Thyroid gland (tissue), 4 donors: ENCODE results near the gene CDKL1. TPM values are rescaled to one million over a fixed set of nuclear protein-coding genes. Genes with fewer than 3 reads are reported as not detected.

Experiments
- DNase-seq, 2 donors: peaks; one replicate each; pipeline ENCODE4 v3.0.0-alpha.2; 2019
- H3K27ac ChIP-seq, 3 donors: fragments of 200-600 bp; sonication (generic); 1 replicate in 2 of 3; 2 replicates in 1 of 3; pipeline ENCODE4 v1.5.1; 2016 to 2019; ENCODE audit warnings: mild to moderate bottlenecking in 1 of 3, moderate library complexity in 1 of 3
- H3K27me3 ChIP-seq: fragments of 200-600 bp; sonication (generic); one replicate; pipeline ENCODE4 v1.5.1; 2019
- H3K36me3 ChIP-seq, 2 donors: fragments of 200-600 bp; sonication (generic); one replicate each; pipeline ENCODE4 v1.5.1; 2016 to 2019
- H3K4me1 ChIP-seq, 2 donors: fragments of 200-600 bp; sonication (generic); one replicate each; pipeline ENCODE4 v1.5.1; 2017 to 2019
- H3K4me3 ChIP-seq, 3 donors: fragments of 200-600 bp; sonication (generic); replicated peaks in 1 of 3; 1 replicate in 2 of 3; 2 replicates in 1 of 3; pipeline ENCODE4 v1.5.1; 2016; ENCODE audit warnings: mild to moderate bottlenecking in 1 of 3
- H3K9me3 ChIP-seq: fragments of 200-600 bp; sonication (generic); one replicate; pipeline ENCODE4 v1.5.1; 2017
- CTCF ChIP-seq, 6 experiments: fragments of 200-600 bp in 3 of 6; fragments of 450-650 bp in 3 of 6; sonication (generic) in 3 of 6; IDR thresholded peaks; one replicate each; pipeline ENCODE4 v1.5.1; 2016 to 2019; ENCODE audit warnings: antibody characterized with exemption in 6 of 6, mild to moderate bottlenecking in 2 of 6, inconsistent platforms in 1 of 6, moderate library complexity in 1 of 6
- POLR2A ChIP-seq, 2 donors: fragments of 450-650 bp; IDR thresholded peaks; one replicate each; pipeline ENCODE4 v1.6.1; 2017; ENCODE audit warnings: antibody characterized with exemption in 2 of 2, mild to moderate bottlenecking in 2 of 2, moderate library complexity in 1 of 2
- WGBS, 2 donors: methylation state at CpG; one replicate each; pipeline ENCODE4 v1.1.5; 2017; 5-methylcytosine and 5-hydroxymethylcytosine counted together
- intact Hi-C: fragments of 100-400 bp; cut with DNase I; formaldehyde crosslinking; loops from one replicate; pipeline ENCODE4 v1.15.1; 2023
- total RNA-seq, 4 donors: library from RNA; depleted of rRNA; stranded (reverse); fragments of >200 nt; gene quantifications; one replicate each; pipeline ENCODE4 v1.2.3, GENCODE V29; 2016

Gene CDKL1
- total RNA-seq, 4 donors from 2014 or later: 18.6 to 37.9 (median 35.5) TPM

GRCh38 chr14:50340045-50340444, 56.6 kb downstream of the CDKL1 start:
- Histone ChIP-seq H3K4me1 (peaks cover 29 to 39% of the 10 kb centered on the region in 2 donors), H3K27me3 (no peaks in the 10 kb centered on the region), H3K27ac (peak overlapping the region in 1 of 3 donors; percentile 18), H3K36me3 (no peaks in the 10 kb centered on the region), H3K9me3 (no peaks in the 10 kb centered on the region), H3K4me3 (no peak overlapping the region)
- intact Hi-C loops: loop anchor here (10.0 kb wide), 1 partner anchor 55 kb away; the partner anchor contains the start of gene CDKL1
- DNase-seq: no peak
- no peak for TF ChIP-seq CTCF (IDR thresholded peaks at IDR 0.05)
- TF ChIP-seq POLR2A (IDR thresholded peaks at IDR 0.05): no peak
- 92 to 97% methylated on average over 5 of the region's 5 CpGs for WGBS, 2 donors

- H3K4me1 ChIP-seq: peaks cover 29 to 40% of the 10 kb centered on the region in 2 donors
- no peak overlapping the region for H3K4me3 ChIP-seq
- H3K9me3 ChIP-seq: no peaks in the 10 kb centered on the region
- H3K27me3 ChIP-seq: no peaks in the 10 kb centered on the region
- WGBS, 2 donors: 70 to 78% methylated on average over 3 of the region's 3 CpGs
- intact Hi-C loops: no loop called here
- DNase-seq: no peak
- TF ChIP-seq POLR2A (IDR thresholded peaks at IDR 0.05): no peak
- no peak for TF ChIP-seq CTCF (IDR thresholded peaks at IDR 0.05)
- no peaks in the 10 kb centered on the region for H3K36me3 ChIP-seq
- peak overlapping the region in 1 of 3 donors; percentile 18 for H3K27ac ChIP-seq
These were observed 57.4 kb downstream of the CDKL1 start for GRCh38 chr14:50339178-50339804.

- H3K9me3 ChIP-seq: no peaks in the 10 kb centered on the region
- intact Hi-C loops: no loop called here
- H3K27ac ChIP-seq: no peak overlapping the region
- no peak overlapping the region for H3K4me3 ChIP-seq
- H3K36me3 ChIP-seq: no peaks in the 10 kb centered on the region
- no peaks in the 10 kb centered on the region for H3K27me3 ChIP-seq
- 97 to 100% methylated on average over 1 to 2 of the region's 2 CpGs for WGBS, 2 donors
- peaks cover 25 to 38% of the 10 kb centered on the region in 2 donors for H3K4me1 ChIP-seq
- DNase-seq: no peak
- TF ChIP-seq POLR2A (IDR thresholded peaks at IDR 0.05): no peak
- TF ChIP-seq CTCF (IDR thresholded peaks at IDR 0.05): no peak
These were observed 58.1 kb downstream of the CDKL1 start for GRCh38 chr14:50338587-50338986.

GRCh38 chr14:50335989-50336824, 60.5 kb downstream of the CDKL1 start:
- no peak for TF ChIP-seq POLR2A (IDR thresholded peaks at IDR 0.05)
- TF ChIP-seq CTCF (IDR thresholded peaks at IDR 0.05): no peak
- no peak overlapping the region for H3K4me3 ChIP-seq
- DNase-seq: peak; percentile 18 to 32
- peaks cover 20 to 23% of the 10 kb centered on the region in 2 donors for H3K4me1 ChIP-seq
- intact Hi-C loops: no loop called here
- H3K9me3 ChIP-seq: no peaks in the 10 kb centered on the region
- no peaks in the 10 kb centered on the region for H3K27me3 ChIP-seq
- 36 to 53% methylated on average over 7 of the region's 7 CpGs for WGBS, 2 donors
- H3K27ac ChIP-seq: peak overlapping the region; percentile 63 to 90 (median 77)
- peaks cover 0 to 3% of the 10 kb centered on the region in 2 donors for H3K36me3 ChIP-seq

GRCh38 chr14:50335389-50335788, 61.3 kb downstream of the CDKL1 start:
- 11 to 15% methylated on average over 7 of the region's 7 CpGs for WGBS, 2 donors
- Histone ChIP-seq H3K27me3 (no peaks in the 10 kb centered on the region), H3K4me1 (peaks cover 20 to 23% of the 10 kb centered on the region in 2 donors), H3K36me3 (peaks cover 0 to 4% of the 10 kb centered on the region in 2 donors), H3K4me3 (no peak overlapping the region), H3K9me3 (no peaks in the 10 kb centered on the region), H3K27ac (peak overlapping the region; percentile 63 to 90 (median 77))
- intact Hi-C loops: no loop called here
- DNase-seq: peak; percentile 84 to 92
- peak in 1 of 2 donors; percentile 76 for TF ChIP-seq POLR2A (IDR thresholded peaks at IDR 0.05)
- TF ChIP-seq CTCF (IDR thresholded peaks at IDR 0.05): peak in 4 of 6 experiments; percentile 9 to 47 (median 24)
